HG03378 (cell line): ENCODE results near the gene XIRP2.

Experiments used
- ATAC-seq: cut with Tn5 transposase; IDR thresholded peaks from one replicate; pipeline ENCODE4 v1.9.1; 2021; ENCODE audit warnings: mild to moderate bottlenecking, moderate library complexity; ENCODE audit not compliant: unreplicated experiment

XIRP2 gene, protein sequence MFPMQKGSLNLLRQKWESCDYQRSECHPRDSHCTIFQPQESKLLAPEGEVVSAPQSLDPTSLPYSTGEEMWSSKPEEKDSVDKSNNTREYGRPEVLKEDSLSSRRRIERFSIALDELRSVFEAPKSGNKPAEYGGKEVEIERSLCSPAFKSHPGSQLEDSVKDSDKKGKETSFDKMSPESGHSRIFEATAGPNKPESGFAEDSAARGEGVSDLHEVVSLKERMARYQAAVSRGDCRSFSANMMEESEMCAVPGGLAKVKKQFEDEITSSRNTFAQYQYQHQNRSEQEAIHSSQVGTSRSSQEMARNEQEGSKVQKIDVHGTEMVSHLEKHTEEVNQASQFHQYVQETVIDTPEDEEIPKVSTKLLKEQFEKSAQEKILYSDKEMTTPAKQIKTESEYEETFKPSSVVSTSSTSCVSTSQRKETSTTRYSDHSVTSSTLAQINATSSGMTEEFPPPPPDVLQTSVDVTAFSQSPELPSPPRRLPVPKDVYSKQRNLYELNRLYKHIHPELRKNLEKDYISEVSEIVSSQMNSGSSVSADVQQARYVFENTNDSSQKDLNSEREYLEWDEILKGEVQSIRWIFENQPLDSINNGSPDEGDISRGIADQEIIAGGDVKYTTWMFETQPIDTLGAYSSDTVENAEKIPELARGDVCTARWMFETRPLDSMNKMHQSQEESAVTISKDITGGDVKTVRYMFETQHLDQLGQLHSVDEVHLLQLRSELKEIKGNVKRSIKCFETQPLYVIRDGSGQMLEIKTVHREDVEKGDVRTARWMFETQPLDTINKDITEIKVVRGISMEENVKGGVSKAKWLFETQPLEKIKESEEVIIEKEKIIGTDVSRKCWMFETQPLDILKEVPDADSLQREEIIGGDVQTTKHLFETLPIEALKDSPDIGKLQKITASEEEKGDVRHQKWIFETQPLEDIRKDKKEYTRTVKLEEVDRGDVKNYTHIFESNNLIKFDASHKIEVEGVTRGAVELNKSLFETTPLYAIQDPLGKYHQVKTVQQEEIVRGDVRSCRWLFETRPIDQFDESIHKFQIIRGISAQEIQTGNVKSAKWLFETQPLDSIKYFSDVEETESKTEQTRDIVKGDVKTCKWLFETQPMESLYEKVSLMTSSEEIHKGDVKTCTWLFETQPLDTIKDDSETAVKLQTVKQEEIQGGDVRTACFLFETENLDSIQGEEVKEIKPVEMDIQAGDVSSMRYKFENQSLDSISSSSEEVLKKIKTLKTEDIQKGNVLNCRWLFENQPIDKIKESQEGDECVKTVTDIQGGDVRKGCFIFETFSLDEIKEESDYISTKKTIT (N-terminal part only)

DNA sequence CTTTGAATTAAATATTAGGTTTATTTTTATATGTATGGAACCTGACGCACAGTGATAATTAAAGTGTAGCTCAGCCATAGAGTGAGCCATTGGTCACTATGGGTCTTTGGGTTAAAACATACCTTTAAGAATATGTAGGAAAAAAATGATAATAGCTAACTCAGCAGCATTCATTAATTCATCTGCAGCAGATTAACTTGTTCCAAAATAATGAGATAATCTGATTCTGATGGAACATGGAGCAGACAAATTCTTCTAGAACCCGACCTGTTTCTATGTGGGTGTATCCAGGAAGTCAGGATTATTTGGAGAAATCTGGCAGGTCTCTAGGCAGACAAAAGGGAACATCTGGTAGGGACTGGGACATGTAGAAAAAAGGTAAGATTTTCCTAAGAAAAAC, at the start of gene XIRP2:
XIRP2 (plus strand) TSS at position 301 of the 400 bp plus-strand sequence. CDS start 15,003 bp downstream, outside the sequence.
- no peak for ATAC-seq

DNA sequence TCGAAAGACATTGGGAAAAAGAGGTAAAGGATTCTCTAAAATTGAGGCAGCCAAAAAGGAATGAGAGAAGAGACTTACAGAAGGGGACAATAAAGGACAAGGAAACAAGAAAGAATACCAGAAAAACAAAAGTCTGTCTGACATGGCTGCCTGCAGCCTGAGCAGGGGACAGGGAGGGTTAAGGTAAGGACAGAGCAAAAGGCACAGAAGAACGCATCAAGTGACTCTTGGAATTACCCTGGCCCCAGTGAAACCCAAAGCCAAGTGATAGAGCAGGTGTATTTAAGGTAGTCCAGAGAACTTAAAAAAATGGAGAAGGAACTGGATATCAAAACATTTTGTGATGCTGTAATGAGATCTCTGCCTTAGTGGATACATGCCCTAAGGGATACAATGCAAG, 47.1 kb upstream of the XIRP2 start:
- no peak for ATAC-seq

DNA sequence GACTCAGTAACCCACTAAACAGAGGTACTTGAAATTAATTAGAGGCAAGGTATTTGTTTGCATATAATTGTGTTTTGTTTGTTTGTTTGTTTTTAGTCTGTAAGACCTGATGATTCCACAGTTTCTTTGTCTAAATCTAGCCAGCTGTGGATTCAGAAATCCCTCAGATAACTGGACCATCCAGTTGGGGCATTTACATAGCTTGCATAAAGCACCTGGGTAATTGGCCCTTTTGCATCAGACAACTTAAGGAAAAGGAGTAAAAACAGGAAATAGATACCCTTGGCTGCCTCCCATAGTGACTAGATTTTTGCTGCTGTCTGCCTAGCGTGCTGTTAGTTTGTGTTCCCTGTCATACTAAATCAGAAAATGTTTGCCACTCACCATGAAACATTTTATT, 46.6 kb upstream of the XIRP2 start:
- no peak for ATAC-seq

DNA sequence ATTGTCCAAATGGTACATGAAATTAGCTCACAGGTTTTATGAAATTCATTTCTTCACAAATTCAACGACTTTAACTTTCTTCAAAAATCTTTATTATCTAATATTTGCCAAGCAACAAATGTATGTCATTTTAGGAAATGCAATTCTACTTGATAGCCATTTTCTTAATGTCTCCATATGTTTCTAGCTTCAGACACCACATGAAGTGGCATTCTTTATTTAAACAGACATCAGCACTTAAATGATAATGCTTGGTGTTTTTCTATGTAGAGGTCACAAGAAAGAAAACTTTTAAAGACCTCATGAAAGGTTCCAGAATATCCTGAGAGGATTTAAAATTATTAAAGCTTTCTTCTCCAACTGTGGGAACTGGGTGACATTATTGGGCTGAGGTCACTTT, 44.2 kb upstream of the XIRP2 start:
- no peak for ATAC-seq

DNA sequence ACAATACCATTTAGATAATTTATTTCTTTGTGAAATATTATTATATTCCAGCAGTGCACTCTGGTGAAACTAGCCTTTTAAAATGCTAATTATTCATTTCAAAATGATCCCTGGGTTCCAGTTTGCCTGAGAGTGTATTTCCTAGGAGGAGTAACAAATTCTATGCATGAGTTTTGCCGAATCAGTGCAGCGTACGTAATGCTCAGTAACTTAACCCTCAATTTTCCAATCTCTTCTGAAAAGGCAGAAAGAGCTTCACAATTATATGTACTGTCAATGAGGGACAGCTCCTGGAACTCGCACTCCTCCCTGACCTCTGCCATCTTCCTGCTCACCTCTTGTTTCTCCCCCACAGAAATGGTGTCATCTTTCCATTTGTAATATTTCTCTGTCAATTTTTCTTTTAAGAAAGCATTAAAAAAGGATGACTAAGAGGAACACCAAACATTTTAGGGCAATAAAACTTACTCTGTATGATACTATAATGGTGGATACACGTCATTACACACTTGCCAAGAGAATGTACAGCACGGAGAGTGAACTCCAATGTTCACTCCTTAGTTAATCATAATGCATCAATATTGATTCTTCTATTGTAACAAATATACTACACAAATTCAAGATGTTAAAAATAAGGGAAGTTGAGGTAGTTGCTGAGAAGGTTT, 25.7 kb upstream of the XIRP2 start:
- no peak for ATAC-seq

DNA sequence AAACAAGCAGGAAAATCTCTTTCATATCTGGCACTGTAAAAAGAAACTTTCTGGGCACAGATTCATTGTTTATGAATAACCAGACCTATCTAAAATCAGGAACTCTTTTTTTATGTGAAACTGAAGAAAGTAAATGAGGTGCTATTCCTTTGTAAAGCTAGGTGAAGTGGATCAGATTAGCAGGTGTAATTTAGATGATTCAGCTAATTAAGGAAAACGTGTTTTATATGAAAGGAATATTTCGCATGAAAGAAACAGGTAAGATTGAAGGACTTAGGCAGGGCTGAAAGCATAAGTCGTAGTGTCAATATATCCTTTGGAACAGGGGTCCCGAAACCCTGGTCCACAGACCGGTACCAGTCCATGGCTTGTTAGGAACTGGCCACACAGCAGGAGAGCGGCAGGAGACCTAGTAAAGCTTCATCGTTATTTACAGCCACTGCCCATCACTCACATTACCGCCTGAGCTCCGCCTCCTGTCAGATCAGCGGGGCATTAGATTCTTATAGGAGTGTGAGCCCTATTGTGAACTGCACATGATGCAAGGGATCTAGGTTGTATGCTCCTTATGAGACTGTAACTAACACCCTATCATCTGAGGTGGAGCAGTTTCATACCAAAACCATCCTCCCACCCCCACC, 20.3 kb upstream of the XIRP2 start:
- ATAC-seq, result no peak

DNA sequence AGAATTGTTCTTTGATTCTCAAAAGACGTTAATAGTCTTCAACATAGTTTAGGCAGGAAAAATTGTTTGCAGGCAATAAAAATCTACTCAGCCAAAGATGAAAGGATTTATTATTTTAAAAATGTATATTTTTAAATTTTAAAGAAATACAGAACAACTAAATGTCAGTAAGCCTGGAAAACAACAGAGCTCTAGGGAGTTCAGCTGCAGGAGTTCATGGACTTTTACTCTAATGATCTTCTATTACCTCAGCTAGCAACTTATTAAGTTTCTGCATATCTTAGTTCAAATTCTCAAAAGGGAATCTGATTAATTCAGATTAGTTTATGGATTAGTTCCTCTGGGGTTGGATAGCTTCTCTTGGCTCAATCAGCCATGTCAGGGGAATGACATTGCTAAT, 17.9 kb upstream of the XIRP2 start:
- no peak for ATAC-seq

DNA sequence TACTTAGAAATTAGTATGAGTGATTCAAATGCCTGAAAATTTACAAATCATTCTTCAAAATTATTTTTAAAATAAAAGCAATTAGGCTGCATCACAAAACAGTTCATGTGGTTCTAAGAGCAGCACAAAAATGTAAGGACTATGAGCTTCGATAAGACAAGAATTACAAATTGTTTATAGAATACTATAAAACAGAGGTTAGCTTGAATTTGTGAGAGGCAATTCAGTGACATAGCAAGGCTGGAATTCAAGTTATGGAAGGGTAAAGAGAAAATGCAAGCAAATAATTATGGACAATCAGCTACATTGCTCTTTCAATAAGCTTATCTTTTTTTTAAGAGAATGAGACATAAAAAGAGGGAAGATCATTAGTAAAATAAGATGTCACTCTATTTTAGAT, 7.1 kb upstream of the XIRP2 start:
- ATAC-seq, result no peak

DNA sequence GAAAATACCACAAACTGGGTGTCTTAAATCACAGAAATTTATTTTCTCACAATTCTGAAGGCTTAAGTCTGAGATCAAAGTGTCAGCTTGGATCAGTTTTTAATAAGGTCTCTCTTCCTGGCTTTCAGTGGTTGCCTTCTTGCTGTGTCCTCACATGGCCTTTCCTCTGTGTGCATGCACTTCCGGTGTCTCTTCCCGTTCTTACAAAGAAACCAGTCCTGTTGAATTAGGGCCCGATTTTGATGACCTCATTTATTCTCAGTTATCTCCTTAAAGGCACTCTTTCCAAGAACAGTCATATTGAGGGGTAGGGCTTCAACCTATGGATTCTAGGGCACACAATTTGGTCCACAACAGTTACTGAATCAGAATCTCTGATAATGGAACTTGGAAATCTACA, 5.4 kb upstream of the XIRP2 start:
- no peak for ATAC-seq

DNA sequence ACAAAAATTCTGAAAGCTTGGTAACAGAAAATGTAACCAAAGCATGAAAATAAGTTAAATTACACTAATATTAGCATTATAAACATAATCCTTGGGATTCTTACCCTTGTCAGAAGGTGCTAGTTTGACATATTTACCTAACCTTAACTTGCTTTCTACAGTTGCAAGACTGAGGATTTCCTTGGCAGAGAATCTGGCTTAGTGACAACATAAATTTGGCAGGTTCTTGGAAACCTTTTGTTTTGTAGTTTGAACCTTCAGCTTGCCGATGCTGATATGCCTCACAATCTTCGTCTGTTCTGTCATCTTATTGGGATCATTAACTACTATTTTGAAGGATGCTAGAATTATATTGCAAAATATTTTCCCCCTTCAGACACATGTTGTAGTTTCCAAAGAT, 3.4 kb downstream of the XIRP2 start:
- no peak for ATAC-seq

DNA sequence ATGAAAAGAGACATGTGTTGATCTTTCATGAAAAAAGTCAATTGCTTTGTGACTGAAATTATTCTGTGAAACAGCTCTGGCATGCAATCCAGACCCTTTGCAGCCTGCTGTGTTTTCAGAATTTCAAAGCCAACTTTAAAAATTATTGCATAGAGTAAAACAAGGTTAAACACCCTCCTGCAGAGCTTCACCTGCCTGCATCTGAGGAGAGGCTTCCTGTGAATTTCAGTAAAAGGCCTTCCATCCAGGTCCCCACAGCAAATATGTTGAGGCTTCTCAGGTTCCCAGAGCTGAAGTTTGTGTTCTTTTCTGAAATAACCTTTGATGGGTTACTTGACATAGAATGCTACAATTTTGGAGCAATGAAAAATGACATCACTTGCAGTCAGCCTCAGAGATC, 4.1 kb downstream of the XIRP2 start:
- no peak for ATAC-seq

DNA sequence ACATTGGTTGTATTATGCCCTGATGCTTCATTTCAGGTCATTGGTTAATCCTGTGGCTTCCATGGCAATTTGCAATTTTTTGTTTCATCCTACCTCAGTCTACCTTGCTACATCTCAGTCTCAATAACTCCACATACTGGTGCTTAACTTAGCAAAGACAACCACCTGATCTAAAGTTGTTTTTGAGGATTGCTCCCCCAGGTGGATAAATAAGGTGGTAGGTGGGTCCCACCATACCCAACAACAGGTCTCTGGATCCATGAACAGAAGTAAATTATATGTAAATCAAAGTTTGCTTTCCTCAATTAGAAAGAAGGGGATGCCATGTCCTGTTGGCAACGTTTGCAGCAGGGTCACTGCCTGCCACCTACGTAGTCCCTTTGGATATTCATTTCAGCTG, 7.0 kb downstream of the XIRP2 start:
- ATAC-seq, result no peak

DNA sequence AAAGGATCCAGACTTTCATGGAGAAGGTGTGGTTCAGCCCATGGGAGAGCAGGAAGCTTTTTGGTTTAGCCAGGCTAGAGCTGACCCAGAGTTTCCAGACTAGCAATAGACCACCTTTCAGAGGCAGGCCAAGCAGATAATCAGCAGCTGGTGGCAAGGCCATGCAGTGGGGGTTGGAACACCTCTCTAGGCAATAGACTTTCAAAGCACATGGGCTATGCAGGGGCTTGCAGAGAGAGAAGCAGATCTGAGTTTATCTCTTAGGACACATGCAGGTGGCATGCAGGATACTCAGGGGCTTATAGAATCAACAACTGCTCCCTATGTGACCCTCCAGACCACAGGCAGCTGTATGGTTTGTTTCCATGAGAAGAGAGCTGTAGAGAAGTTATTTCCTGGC, 9.4 kb downstream of the XIRP2 start:
- no peak for ATAC-seq

DNA sequence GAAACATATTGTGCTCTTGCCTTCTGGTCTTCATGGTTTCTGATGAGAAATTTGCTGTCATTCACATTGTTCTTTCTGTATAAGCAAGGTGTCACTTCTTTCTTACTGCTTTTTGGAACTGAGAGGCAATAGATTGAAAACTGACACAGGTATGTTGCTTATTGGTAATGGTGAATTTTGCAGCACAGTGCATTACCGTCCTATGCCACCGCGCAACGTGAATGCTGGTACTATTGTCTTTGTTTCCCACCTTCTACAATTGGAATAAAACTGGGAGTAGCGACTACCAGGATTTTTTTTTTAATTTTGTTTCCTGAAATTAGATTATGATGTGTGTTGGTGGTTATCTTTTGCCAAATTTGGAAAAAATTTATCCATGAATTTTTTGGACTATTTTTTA, 11.4 kb downstream of the XIRP2 start:
- ATAC-seq, result no peak

DNA sequence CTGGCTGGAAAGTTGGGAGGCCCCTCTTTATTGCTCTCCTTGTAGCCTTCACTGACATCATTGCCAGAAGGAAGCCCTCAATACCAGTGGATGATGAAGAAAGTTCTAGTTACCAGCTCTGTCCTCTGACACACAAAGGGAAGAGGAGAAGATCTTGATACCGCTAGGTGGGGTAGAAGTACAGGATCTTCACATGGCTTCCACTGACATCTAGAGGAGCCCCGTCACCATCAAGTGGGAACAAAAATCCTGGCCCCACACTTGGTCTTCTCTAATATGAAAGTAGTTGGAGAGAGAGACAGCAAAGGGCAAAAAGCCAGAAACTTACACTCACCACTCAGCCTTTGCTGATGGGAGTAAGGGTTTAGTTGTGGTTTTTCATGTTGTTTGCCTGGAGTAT, 12.4 kb downstream of the XIRP2 start:
- ATAC-seq, result no peak

DNA sequence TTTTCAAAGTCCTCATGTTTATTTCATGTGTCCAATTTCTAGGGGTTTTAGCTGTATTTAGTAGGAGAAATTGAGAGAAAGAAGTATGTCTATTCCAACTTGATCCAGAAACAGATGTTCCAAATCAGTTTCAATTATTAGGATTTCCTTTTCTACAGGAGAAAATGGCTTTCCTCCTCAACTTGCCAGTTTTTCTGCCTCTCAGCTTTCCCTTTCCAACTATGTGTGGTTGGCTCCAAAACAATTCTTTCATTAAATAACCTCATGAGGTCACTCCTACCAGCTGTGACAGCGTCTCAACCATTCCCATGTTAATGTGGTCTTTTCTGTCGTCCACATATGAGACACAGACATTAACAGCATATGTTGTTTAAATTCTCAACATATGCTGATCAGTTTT, 13.1 kb downstream of the XIRP2 start:
- no peak for ATAC-seq

DNA sequence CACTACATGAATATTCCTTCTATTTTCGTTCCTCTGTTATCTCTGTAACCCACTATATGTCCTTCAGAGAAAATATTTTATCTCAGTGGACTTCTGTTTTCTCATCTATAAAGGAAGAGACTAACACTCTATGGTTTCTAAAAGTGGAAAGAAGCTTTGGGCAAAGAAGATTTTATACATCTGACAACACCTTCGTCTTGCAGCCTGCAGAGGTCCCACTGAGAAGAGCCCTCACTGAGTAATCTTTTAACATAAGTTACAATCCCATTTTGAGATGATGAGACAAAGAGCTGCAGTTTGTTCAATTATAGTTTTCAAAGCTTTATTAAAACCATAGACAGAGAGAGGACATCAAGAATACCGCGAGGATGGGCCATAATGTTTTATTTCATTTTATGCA, 28.7 kb downstream of the XIRP2 start:
- ATAC-seq, result no peak

DNA sequence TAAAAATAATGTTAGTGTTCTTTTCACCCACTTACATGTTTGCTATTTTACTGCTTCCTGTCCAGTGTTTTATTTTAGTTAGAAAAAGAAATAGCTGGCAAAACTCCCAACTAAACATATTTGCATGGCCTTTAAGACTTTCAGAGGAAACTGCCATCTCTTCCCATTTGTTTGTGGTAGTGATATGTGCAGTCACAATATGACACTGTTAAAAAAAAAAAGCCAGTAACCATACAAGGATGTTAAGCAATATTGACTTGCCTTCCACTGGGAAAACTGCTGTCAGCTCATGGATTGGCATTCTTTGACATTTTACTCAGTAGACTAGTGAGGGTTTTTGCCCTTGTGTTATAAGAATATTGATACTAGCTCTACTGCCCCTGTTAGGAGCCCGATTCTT, 29.1 kb downstream of the XIRP2 start:
- ATAC-seq, result no peak

DNA sequence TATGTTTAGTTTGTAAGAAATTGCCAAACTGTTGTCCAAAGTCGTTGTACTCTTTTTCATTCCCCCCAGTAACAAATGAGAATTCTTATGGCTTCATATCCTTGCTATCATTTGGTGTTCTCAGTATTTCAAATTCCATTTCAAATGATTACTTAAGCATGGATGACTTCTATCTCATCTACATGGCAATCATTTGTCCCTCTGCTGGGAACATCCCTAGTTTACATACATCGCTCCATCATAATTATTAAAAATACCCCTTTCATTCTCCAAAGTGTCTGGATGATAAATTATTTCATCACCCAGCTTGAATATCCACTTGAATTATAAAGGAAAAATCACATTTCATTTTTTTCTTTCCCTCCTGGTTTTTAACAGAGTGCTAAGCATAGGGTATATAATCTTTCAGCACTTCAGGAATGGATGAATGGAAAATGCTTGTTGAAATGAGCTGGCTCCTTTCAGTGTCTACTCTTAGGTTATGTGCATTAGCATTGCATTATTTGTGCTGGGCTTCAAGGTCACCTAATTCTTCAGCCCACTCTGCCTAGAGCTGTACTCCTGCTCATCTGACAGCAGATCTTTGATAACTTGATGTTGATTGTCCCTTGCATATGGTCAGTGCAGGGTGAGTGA, 33.1 kb downstream of the XIRP2 start:
- no peak for ATAC-seq

DNA sequence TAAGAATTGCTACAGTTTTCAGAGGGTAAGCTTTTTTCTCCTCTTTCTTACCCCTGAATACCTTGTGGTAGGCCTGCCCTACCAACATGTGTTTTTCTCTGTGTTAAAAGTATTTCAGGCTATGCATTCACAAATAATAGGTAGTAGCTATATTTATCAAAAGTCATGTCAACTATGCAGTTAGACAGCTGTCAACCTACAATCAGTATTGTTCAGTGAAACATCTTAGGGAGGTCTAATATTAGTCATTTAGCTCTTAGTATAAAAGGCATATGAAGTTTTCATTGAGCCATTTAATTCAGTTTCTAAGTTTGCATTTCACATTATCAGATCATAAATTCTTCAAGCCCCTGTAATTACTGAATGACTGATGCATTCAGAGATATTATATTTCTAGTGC, 36.7 kb downstream of the XIRP2 start:
- no peak for ATAC-seq
